GM18498 (cell line): ENCODE results near the gene DIPK1C.

Source experiments
- ATAC-seq: cut with Tn5 transposase; IDR thresholded peaks from one replicate; pipeline ENCODE4 v1.9.1; 2021; ENCODE audit warnings: mild to moderate bottlenecking, moderate library complexity; ENCODE audit not compliant: unreplicated experiment

Gene DIPK1C

GRCh38 chr18:74422541-74422940, 34.6 kb downstream of the DIPK1C start:
- no peak for ATAC-seq

DNA sequence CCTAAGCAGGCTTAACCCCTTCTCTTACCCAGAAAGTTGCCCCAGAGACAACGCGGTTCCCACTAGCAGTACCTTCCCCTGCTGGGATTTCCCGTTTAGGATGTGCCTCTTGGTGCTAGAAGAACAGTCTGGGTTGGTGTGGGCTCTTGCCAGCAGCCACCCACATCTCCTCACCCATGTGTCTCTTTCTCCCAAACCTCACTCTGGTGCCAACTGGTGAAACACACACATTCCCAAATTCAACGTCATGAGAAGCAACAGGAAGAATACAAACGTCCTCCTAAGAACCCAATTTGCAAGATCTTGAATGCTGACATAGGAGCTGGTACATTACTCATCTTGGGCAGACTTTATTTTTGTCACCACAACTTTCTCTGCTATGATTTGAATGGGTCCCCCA, 36.2 kb downstream of the DIPK1C start:
- ATAC-seq: no peak

- ATAC-seq: no peak
These were observed 36.6 kb downstream of the DIPK1C start for GRCh38 chr18:74420481-74420880.

GRCh38 chr18:74419761-74420160, 37.3 kb downstream of the DIPK1C start:
- ATAC-seq: no peak

- no peak for ATAC-seq
These were observed 39.1 kb downstream of the DIPK1C start for GRCh38 chr18:74418023-74418422.

DNA sequence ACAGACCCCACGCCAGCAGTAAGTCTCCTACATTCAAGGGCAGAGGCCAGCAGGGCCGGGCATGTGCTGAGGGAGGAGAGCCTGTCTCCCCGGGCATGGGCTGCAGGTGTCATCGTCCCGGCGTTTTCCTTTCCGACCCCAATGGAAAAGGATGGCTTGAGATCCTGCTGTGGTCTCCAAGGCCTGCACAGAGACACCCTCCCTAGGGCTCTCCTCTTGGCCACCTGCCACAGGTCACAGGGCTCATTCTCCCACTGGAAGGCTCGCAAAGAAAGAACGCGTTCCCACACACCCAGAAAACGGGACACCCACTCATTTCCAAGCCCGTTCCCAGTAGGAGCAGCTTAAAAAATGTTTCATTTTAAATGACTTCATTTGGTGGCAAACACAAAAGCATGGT, 41.0 kb downstream of the DIPK1C start:
- no peak for ATAC-seq

- no peak for ATAC-seq
These were observed 42.1 kb downstream of the DIPK1C start for GRCh38 chr18:74414953-74415515.

DNA sequence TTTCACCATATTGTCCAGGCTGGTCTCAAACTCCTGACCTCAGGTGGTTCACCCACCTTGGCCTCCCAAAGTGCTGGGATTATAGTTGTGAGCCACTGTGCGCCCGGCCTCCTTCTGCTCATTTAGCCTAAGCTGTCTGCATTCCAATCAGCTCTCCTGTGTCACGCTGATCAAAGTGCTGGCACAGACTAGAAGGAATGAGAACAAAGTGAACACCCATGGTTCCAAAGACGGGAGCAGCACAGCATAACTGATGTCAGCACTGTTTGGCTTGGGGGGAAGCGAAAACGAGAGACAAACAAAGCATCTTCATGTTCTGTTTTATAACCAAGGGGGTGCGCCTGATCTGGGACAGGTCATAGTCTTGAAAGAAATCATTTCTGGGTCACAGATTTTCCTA, 43.3 kb downstream of the DIPK1C start:
- ATAC-seq: no peak

DNA sequence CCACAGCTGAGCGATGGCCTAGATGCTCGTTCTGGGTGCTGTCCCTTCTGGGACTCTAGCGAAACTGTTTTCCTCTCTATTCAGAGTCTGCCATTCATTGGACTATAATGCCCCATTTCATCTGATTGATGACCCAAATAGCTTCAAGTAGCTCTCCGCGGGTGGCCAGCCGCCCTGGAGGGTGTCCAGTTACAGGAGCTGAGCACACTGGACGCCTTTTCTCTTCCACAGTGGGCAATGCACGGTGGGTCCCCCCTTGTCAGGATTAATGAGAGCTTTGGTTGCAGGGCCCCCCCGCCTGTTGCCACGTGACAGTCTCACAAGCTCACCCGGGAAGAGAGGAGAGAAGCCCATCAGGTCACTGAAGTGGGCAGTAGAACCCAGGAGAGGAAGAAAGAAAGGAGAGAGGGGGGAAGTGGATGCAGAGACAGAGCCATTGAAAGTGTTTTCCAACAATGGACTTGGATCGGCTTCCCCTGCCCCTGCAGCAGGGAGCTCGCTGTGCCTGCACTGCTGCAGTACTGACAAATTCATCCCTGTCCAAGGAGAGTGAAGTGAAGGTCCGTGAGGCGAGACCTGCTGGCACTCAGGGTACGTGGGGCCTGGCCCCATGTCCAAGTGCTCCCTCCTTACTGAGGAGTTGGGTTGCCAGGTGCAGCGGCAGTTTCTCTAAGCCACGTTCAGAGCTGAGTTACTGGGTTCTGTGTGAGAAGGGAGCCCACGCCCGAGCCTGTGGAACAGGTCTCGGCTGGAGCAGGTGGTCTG, 44.8 kb downstream of the DIPK1C start:
- no peak for ATAC-seq

- no peak for ATAC-seq
These were observed 45.6 kb downstream of the DIPK1C start for GRCh38 chr18:74411475-74411874.

DNA sequence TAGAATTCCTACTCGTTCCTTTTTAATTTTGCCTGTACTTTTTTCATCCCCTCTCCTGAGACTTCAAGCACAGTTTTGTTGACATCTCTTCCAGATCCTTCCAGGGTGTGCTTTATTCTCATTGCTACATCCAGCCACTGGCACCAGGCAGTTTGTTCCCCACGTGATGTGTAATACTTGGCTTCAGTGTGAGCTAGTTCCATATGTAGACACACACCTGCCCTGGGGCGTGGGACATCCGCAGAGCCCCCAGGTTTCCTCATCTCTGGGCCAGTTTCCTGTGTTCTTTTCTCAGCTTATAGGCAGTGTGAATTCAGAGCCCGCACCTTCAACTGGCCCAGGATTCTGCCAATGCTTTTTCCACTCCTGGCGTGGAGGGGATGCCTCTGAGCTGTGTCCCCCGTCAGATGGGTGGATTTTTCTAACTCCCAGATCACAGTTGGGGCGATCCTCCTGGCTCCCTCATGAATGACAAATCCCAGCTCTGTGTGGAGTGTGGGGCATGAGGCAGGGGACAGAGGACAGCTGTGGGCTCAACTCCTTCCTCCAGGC, 46.6 kb downstream of the DIPK1C start:
- no peak for ATAC-seq

- ATAC-seq: peak; percentile 63
These were observed 49.2 kb downstream of the DIPK1C start for GRCh38 chr18:74407888-74408287.

DNA sequence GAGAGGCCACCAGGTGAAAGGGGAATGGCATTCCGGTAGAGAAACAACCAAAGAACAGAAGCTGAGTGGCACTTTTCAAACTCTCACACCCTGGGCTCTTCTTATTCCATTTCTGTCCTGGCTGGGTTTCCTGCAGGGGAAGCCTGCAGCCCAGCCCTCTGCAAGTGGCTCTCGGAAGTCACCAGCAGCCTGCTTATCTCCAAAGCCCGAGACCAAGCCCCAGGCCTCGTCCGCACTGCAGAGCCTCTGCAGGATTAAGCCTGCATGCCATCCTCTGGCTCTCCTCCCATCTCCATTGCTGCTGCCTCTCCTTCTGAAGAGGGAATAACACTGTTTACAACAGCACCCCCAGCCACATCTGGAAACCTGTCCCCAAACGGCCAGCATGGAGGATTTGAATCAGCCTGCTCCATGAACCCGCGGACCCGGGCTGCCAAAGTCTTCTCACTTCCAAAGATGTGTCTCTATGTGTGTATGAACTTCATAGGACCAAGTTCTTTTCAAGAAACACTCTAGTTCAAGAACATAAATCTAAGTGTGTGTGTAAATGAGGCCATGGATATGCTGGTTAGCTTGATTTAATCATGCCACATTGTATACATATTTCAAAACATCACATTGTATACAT, 54.2 kb downstream of the DIPK1C start:
- ATAC-seq: no peak

DNA sequence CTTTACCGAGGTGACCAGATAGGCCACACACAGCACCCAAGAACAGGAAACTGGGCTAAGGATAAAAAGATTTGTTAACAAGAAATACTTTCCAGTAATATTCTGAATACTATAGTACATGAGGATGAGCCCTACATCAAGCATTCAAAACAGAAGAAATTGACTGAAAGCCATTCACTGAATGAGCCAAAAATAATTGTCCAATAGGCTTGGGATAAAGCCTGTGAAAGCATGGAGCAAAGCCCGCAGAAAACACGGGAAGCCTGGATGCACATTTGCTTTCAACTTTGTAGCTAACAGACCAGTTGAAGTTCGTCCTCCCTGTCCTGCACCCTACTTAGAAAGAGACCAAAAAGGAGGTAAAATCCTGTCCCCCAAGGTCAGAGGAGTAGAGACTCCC, 56.3 kb downstream of the DIPK1C start:
- ATAC-seq: no peak

GRCh38 chr18:74399091-74399887, 57.8 kb downstream of the DIPK1C start:
- no peak for ATAC-seq

- no peak for ATAC-seq
These were observed 59.5 kb downstream of the DIPK1C start for GRCh38 chr18:74397572-74397971.

GRCh38 chr18:74396171-74397169, 60.6 kb downstream of the DIPK1C start:
- no peak for ATAC-seq

GRCh38 chr18:74395648-74396154, 61.4 kb downstream of the DIPK1C start:
- no peak for ATAC-seq

DNA sequence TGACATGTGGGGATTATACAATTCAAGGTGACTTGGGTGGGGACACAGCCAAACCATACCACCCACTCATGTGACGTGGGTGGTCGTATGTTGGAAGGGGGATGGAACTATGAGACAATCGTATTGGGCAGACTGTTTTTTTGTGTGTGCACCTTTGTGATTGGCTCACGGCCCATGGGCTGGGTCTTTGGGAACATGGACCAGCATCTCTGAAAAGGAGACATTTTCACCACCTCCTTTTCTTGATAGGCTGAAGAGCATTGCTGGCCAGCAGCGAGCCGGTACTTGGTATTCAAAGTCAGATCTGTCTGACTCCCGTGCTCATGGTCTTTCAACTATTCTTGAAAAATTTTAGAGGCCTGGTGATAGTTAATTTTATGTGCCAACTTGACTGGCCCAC, 62.1 kb downstream of the DIPK1C start:
- ATAC-seq: no peak

- no peak for ATAC-seq
These were observed 64.8 kb downstream of the DIPK1C start for GRCh38 chr18:74392323-74392722.
